ENCODE results near the gene CLTA.
A peak's percentile ranks its signal among the peaks of the same experiment; 100 is the strongest.
"Not testable (repeated sequence)": the region's sequence is repeated elsewhere in the genome, so short reads cannot be mapped to it uniquely, and the experiment has no call there.

The CLTA gene

GRCh38 chr9:36158917-36159316 is 31.8 kb upstream of the CLTA start:
- DNase-seq, result no peak

GRCh38 chr9:36159509-36159908 is 31.2 kb upstream of the CLTA start:
- DNase-seq, result not testable (repeated sequence)

- not testable (repeated sequence) for DNase-seq
Observed at GRCh38 chr9:36160126-36160525, 30.6 kb upstream of the CLTA start.

- DNase-seq, result no peak
Observed at GRCh38 chr9:36161187-36161586, 29.5 kb upstream of the CLTA start.

- DNase-seq, result no peak
Observed at GRCh38 chr9:36162211-36162738, 28.4 kb upstream of the CLTA start.

GRCh38 chr9:36163049-36163785 is 27.5 kb upstream of the CLTA start:
- DNase-seq, result no peak

GRCh38 chr9:36163786-36164170 is 26.9 kb upstream of the CLTA start:
- no peak for DNase-seq

GRCh38 chr9:36164372-36164771 is 26.3 kb upstream of the CLTA start:
- no peak for DNase-seq

- no peak for DNase-seq
Observed at GRCh38 chr9:36164989-36165388, 25.7 kb upstream of the CLTA start.

- no peak for DNase-seq
Observed at GRCh38 chr9:36165826-36166167, 24.9 kb upstream of the CLTA start.

- DNase-seq, result peak; percentile 86
Observed at GRCh38 chr9:36166168-36166927, 24.4 kb upstream of the CLTA start.

- DNase-seq, result no peak
Observed at GRCh38 chr9:36169166-36169565, 21.6 kb upstream of the CLTA start, which contains the start of gene CCIN. CCIN (plus strand) TSS chr9:36169388; CDS start chr9:36169503, 115 bp downstream.

GRCh38 chr9:36169708-36170107 is 21.0 kb upstream of the CLTA start:
- peak; percentile 77 for DNase-seq

- no peak for DNase-seq
Observed at GRCh38 chr9:36170531-36170930, 20.2 kb upstream of the CLTA start.

- no peak for DNase-seq
Observed at GRCh38 chr9:36173861-36174260, 16.9 kb upstream of the CLTA start.

- peak; percentile 20 for DNase-seq
Observed at GRCh38 chr9:36174271-36174670, 16.4 kb upstream of the CLTA start.

- no peak for DNase-seq
Observed at GRCh38 chr9:36174731-36175130, 16.0 kb upstream of the CLTA start.

- DNase-seq, result not testable (repeated sequence)
Observed at GRCh38 chr9:36175209-36175608, 15.5 kb upstream of the CLTA start.

- DNase-seq, result not testable (repeated sequence)
Observed at GRCh38 chr9:36176496-36176895, 14.2 kb upstream of the CLTA start.

GRCh38 chr9:36177571-36177970 is 13.2 kb upstream of the CLTA start:
- DNase-seq, result no peak

- not testable (repeated sequence) for DNase-seq
Observed at GRCh38 chr9:36180243-36180642, 10.5 kb upstream of the CLTA start.

GRCh38 chr9:36187414-36187813 is 3.3 kb upstream of the CLTA start:
- peak; percentile 33 for DNase-seq

- DNase-seq, result no peak
Observed at GRCh38 chr9:36188212-36188611, 2.5 kb upstream of the CLTA start.

GRCh38 chr9:36189976-36190375 is 745 bp upstream of the CLTA start:
- no peak for DNase-seq

Measured in MV-4-11 (cell line).